ENCODE data around the gene EN2.

- TF ChIP-seq CTCF (IDR thresholded peaks at IDR 0.05) (no peak), POLR2A (IDR thresholded peaks at IDR 0.05) (no peak)
Observed at GRCh38 chr7:155422151-155422550, 35.8 kb upstream of the EN2 start.
